CD14-positive monocyte (primary cell): ENCODE measurements around the gene RUNX2. TPM values are rescaled to one million over a fixed set of nuclear protein-coding genes. Genes with fewer than 3 reads are reported as not detected.

Source experiments
- DNase-seq, 3 donors: peaks; one replicate each; pipeline ENCODE4 v3.0.0-alpha.2; 2011 to 2022
- H2AFZ ChIP-seq: 2 replicates; pipeline ENCODE4 v1.6.0; 2012; ENCODE audit warnings: mild to moderate bottlenecking, low read depth, low read length, inconsistent platforms; ENCODE audit not compliant: insufficient read depth, poor library complexity, severe bottlenecking
- H3K27ac ChIP-seq, 2 donors: 1 replicate in 1 of 2; 2 replicates in 1 of 2; pipeline ENCODE4 v1.5.1; 2012 to 2013; ENCODE audit warnings: low read length in 2 of 2, control low read depth in 1 of 2, inconsistent platforms in 1 of 2, low read depth in 1 of 2, mild to moderate bottlenecking in 1 of 2
- H3K27me3 ChIP-seq, 2 donors: one replicate each; pipeline versions ENCODE4 v1.6.0 to v1.6.1; 2011 to 2013; ENCODE audit warnings: low read length in 2 of 2; ENCODE audit not compliant: control insufficient read depth in 2 of 2, insufficient read depth in 2 of 2
- H3K36me3 ChIP-seq, 2 donors: replicated peaks in 1 of 2; 1 replicate in 1 of 2; 2 replicates in 1 of 2; pipeline versions ENCODE4 v1.5.1 to v1.6.1; 2012 to 2013; ENCODE audit warnings: low read length in 2 of 2, control low read depth in 1 of 2, inconsistent platforms in 1 of 2, mild to moderate bottlenecking in 1 of 2; ENCODE audit not compliant: insufficient read depth in 2 of 2, control insufficient read depth in 1 of 2
- H3K4me1 ChIP-seq, 2 donors: 1 replicate in 1 of 2; 2 replicates in 1 of 2; pipeline versions ENCODE4 v1.5.1 to v1.6.1; 2012 to 2013; ENCODE audit warnings: low read length in 2 of 2, control low read depth in 1 of 2, inconsistent platforms in 1 of 2, mild to moderate bottlenecking in 1 of 2, moderate library complexity in 1 of 2; ENCODE audit not compliant: insufficient read depth in 2 of 2, control insufficient read depth in 1 of 2
- H3K4me2 ChIP-seq: replicated peaks from 2 replicates; pipeline ENCODE3; 2012; ENCODE audit warnings: low read length, moderate library complexity, mild to moderate bottlenecking; ENCODE audit not compliant: poor library complexity, severe bottlenecking; ENCODE audit errors: extremely low read depth
- H3K4me3 ChIP-seq, 3 experiments: fragments of 200-600 bp in 1 of 3; sonication (generic) in 1 of 3; replicated peaks in 1 of 3; 1 replicate in 2 of 3; 2 replicates in 1 of 3; pipeline ENCODE4 v1.5.1; 2011 to 2013; ENCODE audit warnings: low read length in 3 of 3, mild to moderate bottlenecking in 3 of 3, control low read depth in 2 of 3, low read depth in 2 of 3, inconsistent platforms in 1 of 3, moderate library complexity in 1 of 3
- H3K79me2 ChIP-seq: 2 replicates; pipeline ENCODE4 v1.6.0; 2012; ENCODE audit warnings: mild to moderate bottlenecking, control low read depth, inconsistent platforms, low read length, moderate library complexity; ENCODE audit not compliant: insufficient read depth
- H3K9ac ChIP-seq: 2 replicates; pipeline ENCODE4 v1.6.0; 2017; ENCODE audit warnings: low read length, mild to moderate bottlenecking; ENCODE audit not compliant: insufficient read depth, poor library complexity, severe bottlenecking
- H3K9me3 ChIP-seq, 2 donors: replicated peaks in 1 of 2; 1 replicate in 1 of 2; 2 replicates in 1 of 2; pipeline versions ENCODE4 v1.5.1 to v1.6.1; 2012 to 2013; ENCODE audit warnings: low read length in 2 of 2, control low read depth in 1 of 2; ENCODE audit not compliant: control insufficient read depth in 1 of 2, insufficient read depth in 1 of 2
- H4K20me1 ChIP-seq: 2 replicates; pipeline ENCODE4 v1.6.0; 2012; ENCODE audit warnings: mild to moderate bottlenecking, low read length, control low read depth, moderate library complexity; ENCODE audit not compliant: insufficient read depth
- H3K27ac Mint-ChIP-seq, 7 donors: one replicate each; pipeline ENCODE4 v1.8.0; 2020; ENCODE audit warnings: mild to moderate bottlenecking in 7 of 7, mixed read lengths in 7 of 7, moderate library complexity in 6 of 7, inconsistent platforms in 2 of 7
- H3K27me3 Mint-ChIP-seq, 3 donors: one replicate each; pipeline ENCODE4 v1.8.0; 2021 to 2022; ENCODE audit warnings: low read depth in 3 of 3, mild to moderate bottlenecking in 3 of 3, mixed read lengths in 3 of 3, moderate library complexity in 3 of 3, inconsistent platforms in 1 of 3
- H3K36me3 Mint-ChIP-seq, 2 donors: one replicate each; pipeline ENCODE4 v1.8.0; 2020; ENCODE audit warnings: mixed read lengths in 2 of 2, inconsistent platforms in 1 of 2, mild to moderate bottlenecking in 1 of 2
- H3K4me1 Mint-ChIP-seq: one replicate; pipeline ENCODE4 v1.8.0; 2020; ENCODE audit warnings: mild to moderate bottlenecking, mixed read lengths
- H3K4me3 Mint-ChIP-seq, 2 donors: one replicate each; pipeline ENCODE4 v1.8.0; 2020; ENCODE audit warnings: mild to moderate bottlenecking in 2 of 2, mixed read lengths in 2 of 2, moderate library complexity in 1 of 2
- H3K9me3 Mint-ChIP-seq, 7 donors: one replicate each; pipeline ENCODE4 v1.8.0; 2020 to 2022; ENCODE audit warnings: mixed read lengths in 7 of 7, mild to moderate bottlenecking in 6 of 7, moderate library complexity in 6 of 7, inconsistent platforms in 2 of 7
- CTCF ChIP-seq: fragments of 200-600 bp; IDR thresholded peaks from one replicate; pipeline ENCODE4 v1.8.0; 2022; ENCODE audit warnings: antibody characterized with exemption, mild to moderate bottlenecking
- WGBS: methylation state at CpG from one replicate; pipeline ENCODE4 v1.1.5; 2013; ENCODE audit warnings: missing lambda C conversion rate; ENCODE audit not compliant: insufficient coverage; 5-methylcytosine and 5-hydroxymethylcytosine counted together
- intact Hi-C, 2 donors: fragments of 100-400 bp; cut with micrococcal nuclease; formaldehyde crosslinking; loops; one replicate each; pipeline versions ENCODE4 v1.15.0 to v1.15.1; 2023
- polyA plus RNA-seq, 3 donors: library from polyadenylated mRNA; depleted of rRNA in 1 of 3; unstranded in 2 of 3; stranded (reverse) in 1 of 3; fragments of 300-500 nt in 2 of 3; fragments of >200 nt in 1 of 3; fragmentation: Illumina TruSeq in 2 of 3; gene quantifications; 1 replicate in 2 of 3; 2 replicates in 1 of 3; pipeline ENCODE4 v1.2.3, GENCODE V29; 2012 to 2021

The RUNX2 gene
- polyA plus RNA-seq, 3 donors = 1.3 to 5.0 (median 2.5) TPM

GRCh38 chr6:45577836-45578504 is 249.8 kb downstream of the RUNX2 start:
- H4K20me1 ChIP-seq = no peaks in the 10 kb centered on the region
- no peaks in the 10 kb centered on the region for H3K9me3 ChIP-seq
- H3K27me3 Mint-ChIP-seq = peaks cover 0 to 1% (median 0%) of the 10 kb centered on the region in 3 donors
- peaks cover under 1% of the 10 kb centered on the region for H3K4me1 Mint-ChIP-seq
- no peak overlapping the region for H2AFZ ChIP-seq
- no peak overlapping the region for H3K27ac ChIP-seq
- H3K27me3 ChIP-seq = no peaks in the 10 kb centered on the region
- no peak overlapping the region for H3K4me3 ChIP-seq
- WGBS = 81% methylated on average over 3 of the region's 9 CpGs
- no peak overlapping the region for H3K4me3 Mint-ChIP-seq
- peaks cover 0 to 7% (median 3%) of the 10 kb centered on the region in 7 donors for H3K9me3 Mint-ChIP-seq
- no peak for DNase-seq
- no peak for TF ChIP-seq CTCF
- no peak overlapping the region for H3K27ac Mint-ChIP-seq
- H3K9ac ChIP-seq = no peak overlapping the region
- no peaks in the 10 kb centered on the region for H3K79me2 ChIP-seq
- H3K4me1 ChIP-seq = no peaks in the 10 kb centered on the region
- no peak overlapping the region for H3K4me2 ChIP-seq
- H3K36me3 Mint-ChIP-seq = no peaks in the 10 kb centered on the region
- H3K36me3 ChIP-seq = no peaks in the 10 kb centered on the region
- intact Hi-C loops = no loop called here

GRCh38 chr6:45584127-45584526 is 256.0 kb downstream of the RUNX2 start:
- H3K9me3 ChIP-seq = no peaks in the 10 kb centered on the region
- no peaks in the 10 kb centered on the region for H3K36me3 Mint-ChIP-seq
- H3K9me3 Mint-ChIP-seq = peaks cover 0 to 7% (median 3%) of the 10 kb centered on the region in 7 donors
- no peaks in the 10 kb centered on the region for H4K20me1 ChIP-seq
- H3K36me3 ChIP-seq = no peaks in the 10 kb centered on the region
- H3K79me2 ChIP-seq = no peaks in the 10 kb centered on the region
- no peak overlapping the region for H3K9ac ChIP-seq
- no peak overlapping the region for H3K4me3 ChIP-seq
- H3K27ac Mint-ChIP-seq = no peak overlapping the region
- H3K27ac ChIP-seq = no peak overlapping the region
- H2AFZ ChIP-seq = no peak overlapping the region
- no peaks in the 10 kb centered on the region for H3K4me1 ChIP-seq
- no peak for TF ChIP-seq CTCF
- peaks cover 0 to 1% (median 0%) of the 10 kb centered on the region in 3 donors for H3K27me3 Mint-ChIP-seq
- H3K4me3 Mint-ChIP-seq = no peak overlapping the region
- intact Hi-C loops = no loop called here
- no peak for DNase-seq
- H3K4me1 Mint-ChIP-seq = peaks cover 9% of the 10 kb centered on the region
- H3K27me3 ChIP-seq = no peaks in the 10 kb centered on the region
- WGBS = 88% methylated on average over 2 of the region's 2 CpGs
- no peak overlapping the region for H3K4me2 ChIP-seq
